ENCODE results near the gene ODAD4. TPM values are rescaled to one million over a fixed set of nuclear protein-coding genes. Genes with fewer than 3 reads are reported as not detected.

ODAD4 gene
- total and polyA plus RNA-seq, 4 donors: 0.07 to 1.0 (median 0.23) TPM

- H3K27ac ChIP-seq (ENCODE audit: low read depth in 1 of 2, low read length in 2 of 2): no peak overlapping the region
- H3K4me1 ChIP-seq (ENCODE audit: control insufficient read depth in 4 of 4, insufficient read depth in 4 of 4, low read length in 3 of 4): peaks cover 0 to 4% (median 3%) of the 10 kb centered on the region in 4 donors
- no peaks in the 10 kb centered on the region for H3K27me3 ChIP-seq (ENCODE audit: control insufficient read depth in 4 of 4, insufficient read depth in 4 of 4, low read length in 3 of 4)
- no peak overlapping the region for H3K4me3 ChIP-seq (ENCODE audit: low read depth in 1 of 3, low read length in 3 of 3)
- H3K9me3 ChIP-seq (ENCODE audit: control insufficient read depth in 4 of 4, low read length in 3 of 4): no peaks in the 10 kb centered on the region
- WGBS: 95% methylated on average over 14 of the region's 14 CpGs
- no peak overlapping the region for H3K9ac ChIP-seq (ENCODE audit: low read depth in 1 of 2, low read length in 2 of 2)
- DNase-seq (ENCODE audit: low spot score): no peak
- TF ChIP-seq RAD21 (IDR thresholded peaks at IDR 0.05): no peak
- no peak for TF ChIP-seq ATF3 (IDR thresholded peaks at IDR 0.05)
- no peak for TF ChIP-seq RXRA (IDR thresholded peaks at IDR 0.05)
- no peak for TF ChIP-seq SP1 (IDR thresholded peaks at IDR 0.05)
- TF ChIP-seq TAF1 (conservative IDR thresholded peaks at IDR 0.05): no peak
- no peak for TF ChIP-seq JUND (IDR thresholded peaks at IDR 0.05)
- H3K36me3 ChIP-seq (ENCODE audit: control insufficient read depth in 4 of 4, insufficient read depth in 3 of 4, low read depth in 1 of 4, low read length in 3 of 4): peaks cover 24 to 59% (median 42%) of the 10 kb centered on the region in 4 donors
Observed at GRCh38 chr17:41982026-41982760, 51.8 kb downstream of the ODAD4 start.

GRCh38 chr17:41984454-41984853 is 54.0 kb downstream of the ODAD4 start:
- Histone ChIP-seq H3K4me1 (ENCODE audit: control insufficient read depth in 4 of 4, insufficient read depth in 4 of 4, low read length in 3 of 4) (peaks cover 0 to 13% (median 10%) of the 10 kb centered on the region in 4 donors), H3K4me3 (ENCODE audit: low read depth in 1 of 3, low read length in 3 of 3) (no peak overlapping the region), H3K9ac (ENCODE audit: low read depth in 1 of 2, low read length in 2 of 2) (no peak overlapping the region), H3K27me3 (ENCODE audit: control insufficient read depth in 4 of 4, insufficient read depth in 4 of 4, low read length in 3 of 4) (no peaks in the 10 kb centered on the region), H3K36me3 (ENCODE audit: control insufficient read depth in 4 of 4, insufficient read depth in 3 of 4, low read depth in 1 of 4, low read length in 3 of 4) (peaks cover 24 to 69% (median 50%) of the 10 kb centered on the region in 4 donors), H3K27ac (ENCODE audit: low read depth in 1 of 2, low read length in 2 of 2) (no peak overlapping the region), H3K9me3 (ENCODE audit: control insufficient read depth in 4 of 4, low read length in 3 of 4) (no peaks in the 10 kb centered on the region)
- no peak for DNase-seq (ENCODE audit: low spot score)
- TF ChIP-seq RAD21 (IDR thresholded peaks at IDR 0.05) (no peak), HNF4G (IDR thresholded peaks at IDR 0.05) (no peak), REST (IDR thresholded peaks at IDR 0.05) (no peak), MAX (IDR thresholded peaks at IDR 0.05) (no peak), GABPA (IDR thresholded peaks at IDR 0.05 in 1 of 2, conservative IDR thresholded peaks at IDR 0.05 in 1 of 2) (no peak), FOXA1 (IDR thresholded peaks at IDR 0.05) (no peak), EGR1 (IDR thresholded peaks at IDR 0.05; ENCODE audit: low read depth in 2 of 2) (no peak), YY1 (IDR thresholded peaks at IDR 0.05) (no peak), SP1 (IDR thresholded peaks at IDR 0.05) (no peak), HNF4A (conservative IDR thresholded peaks at IDR 0.05) (no peak), RXRA (IDR thresholded peaks at IDR 0.05) (no peak), CTCF (IDR thresholded peaks at IDR 0.05; ENCODE audit: low read depth, low read length, missing input control) (no peak), TAF1 (conservative IDR thresholded peaks at IDR 0.05) (no peak), FOXA2 (IDR thresholded peaks at IDR 0.05) (no peak), JUND (IDR thresholded peaks at IDR 0.05) (no peak), ZBTB33 (IDR thresholded peaks at IDR 0.05) (no peak)
- 96% methylated on average over 8 of the region's 8 CpGs for WGBS

All from liver (tissue), 9 donors.